Activated CD4-positive, alpha-beta T cell treated with anti-CD3 and anti-CD28 coated beads for 48 hours (primary cell): ENCODE data around the gene PICK1.
A peak's percentile ranks its signal among the peaks of the same experiment; 100 is the strongest.

Experiments used
- DNase-seq: peaks from one replicate; pipeline ENCODE4 v3.0.0-alpha.2; 2020

Gene PICK1

DNA sequence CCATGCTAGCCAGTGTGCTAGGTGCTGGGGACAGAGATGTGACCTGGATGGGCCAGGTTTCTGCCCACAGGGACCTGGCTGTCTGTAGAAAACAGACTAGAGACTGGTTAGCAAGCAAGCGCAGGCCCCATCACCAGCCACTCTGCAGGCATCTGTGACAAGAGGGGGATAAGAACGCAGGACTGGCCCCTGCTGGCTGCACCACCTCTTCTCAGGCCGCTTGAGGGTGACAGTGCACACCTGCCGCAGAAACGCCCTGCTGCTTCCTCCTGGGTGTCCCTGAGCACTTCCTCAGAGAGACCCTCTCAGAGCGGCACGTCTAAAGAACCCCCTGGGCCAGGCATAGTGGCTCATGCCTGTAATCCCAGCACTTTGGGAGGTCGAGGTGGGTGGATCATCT lies 5.9 kb upstream of the PICK1 start:
- DNase-seq: no peak

- DNase-seq: peak; percentile 83
Observed at GRCh38 chr22:38051900-38052862, 5.0 kb upstream of the PICK1 start.

DNA sequence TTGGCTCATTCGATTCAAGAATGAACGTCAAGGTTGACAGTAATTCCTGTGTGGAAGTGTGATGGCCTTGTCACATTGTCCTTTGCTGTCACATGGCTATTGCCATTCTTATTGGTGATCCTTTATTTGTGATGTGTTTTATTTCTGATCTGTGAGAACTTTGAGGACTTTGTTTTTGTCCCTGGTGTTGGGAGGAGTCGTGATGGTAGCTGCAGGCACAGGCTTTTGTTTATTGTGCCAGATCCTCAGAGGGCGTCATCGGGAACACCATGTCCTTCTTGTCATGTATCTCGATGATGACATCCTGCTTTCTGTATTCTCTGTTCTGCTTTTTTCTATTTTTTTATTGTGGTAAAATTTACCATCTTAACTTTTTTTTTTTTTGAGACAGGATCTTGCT lies 5.6 kb downstream of the PICK1 start:
- DNase-seq: no peak

DNA sequence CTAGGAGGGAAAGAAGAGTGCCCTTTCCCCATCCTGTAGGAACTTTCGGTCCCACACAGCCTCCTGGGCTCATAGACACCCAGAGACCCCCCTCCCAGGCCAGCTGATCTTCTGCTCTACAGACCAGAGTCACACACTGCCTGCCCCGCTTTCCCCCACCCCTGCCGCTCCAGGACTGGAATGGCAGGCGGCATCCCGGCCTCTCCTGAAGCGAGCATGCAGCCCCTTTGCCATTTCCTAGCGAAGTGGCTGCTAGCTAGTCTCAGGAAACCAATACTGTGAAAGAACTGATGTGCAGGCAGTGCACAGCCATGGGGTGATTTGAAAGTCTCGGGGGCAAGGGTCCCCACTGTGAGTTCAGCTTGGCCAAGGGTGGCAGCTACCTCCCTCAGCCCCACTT lies 8.3 kb downstream of the PICK1 start:
- DNase-seq: no peak

- no peak for DNase-seq
Observed at GRCh38 chr22:38066381-38067027, 9.3 kb downstream of the PICK1 start.

DNA sequence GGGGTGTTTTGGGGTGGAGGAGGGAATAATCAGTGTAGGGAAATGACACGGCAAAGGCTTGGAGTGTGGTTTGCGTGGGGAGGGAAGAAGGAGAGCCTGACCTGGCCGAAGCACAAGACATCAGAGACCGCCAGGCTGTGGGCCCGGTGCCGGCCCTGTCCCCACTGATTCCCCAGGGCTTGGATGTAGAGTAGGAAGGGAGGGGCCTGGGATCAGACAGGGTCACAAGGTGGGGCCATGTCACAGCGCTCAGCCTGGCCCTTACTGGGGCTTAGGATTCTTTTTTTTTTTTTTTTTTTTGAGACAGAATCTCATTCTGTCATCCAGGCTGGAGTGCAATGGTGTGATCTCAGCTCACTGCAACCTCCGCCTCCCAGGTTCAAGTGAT lies 9.8 kb downstream of the PICK1 start:
- no peak for DNase-seq

- no peak for DNase-seq
Observed at GRCh38 chr22:38067761-38068360, 10.7 kb downstream of the PICK1 start.

DNA sequence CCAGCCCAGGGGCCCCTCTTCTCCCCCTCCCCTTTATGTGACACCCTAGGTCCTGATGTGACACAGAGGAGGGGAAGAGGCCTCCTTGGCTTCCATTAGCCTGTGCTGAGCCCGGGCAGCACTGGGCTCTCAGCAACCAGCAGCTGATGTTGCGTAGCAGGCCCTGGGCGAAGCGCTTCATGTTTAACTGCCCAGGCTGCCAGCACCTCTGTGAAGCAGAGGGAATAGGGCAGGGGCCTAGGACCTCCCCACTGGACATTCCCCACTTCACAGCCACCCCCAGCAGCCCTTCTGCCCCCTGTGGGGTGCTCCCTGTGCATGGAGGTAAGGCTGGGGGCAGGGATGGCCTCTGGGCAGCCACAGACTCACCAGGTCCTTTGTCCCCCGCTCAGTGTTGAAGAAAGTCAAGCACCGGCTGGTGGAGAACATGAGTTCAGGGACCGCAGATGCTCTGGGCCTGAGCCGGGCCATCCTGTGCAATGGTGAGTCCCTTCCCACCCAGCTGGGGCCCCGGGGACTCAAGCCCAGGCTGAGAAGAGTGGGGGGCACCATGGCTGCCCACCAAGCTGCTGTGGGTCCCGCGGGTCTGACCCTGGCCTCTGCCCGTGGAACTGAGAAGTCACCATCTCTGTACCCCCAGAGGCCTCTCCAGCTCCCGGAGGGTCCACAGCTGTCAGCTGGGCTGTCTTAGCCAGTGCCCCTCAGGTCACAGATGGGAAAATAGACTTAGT lies 11.6 kb downstream of the PICK1 start:
- no peak for DNase-seq

DNA sequence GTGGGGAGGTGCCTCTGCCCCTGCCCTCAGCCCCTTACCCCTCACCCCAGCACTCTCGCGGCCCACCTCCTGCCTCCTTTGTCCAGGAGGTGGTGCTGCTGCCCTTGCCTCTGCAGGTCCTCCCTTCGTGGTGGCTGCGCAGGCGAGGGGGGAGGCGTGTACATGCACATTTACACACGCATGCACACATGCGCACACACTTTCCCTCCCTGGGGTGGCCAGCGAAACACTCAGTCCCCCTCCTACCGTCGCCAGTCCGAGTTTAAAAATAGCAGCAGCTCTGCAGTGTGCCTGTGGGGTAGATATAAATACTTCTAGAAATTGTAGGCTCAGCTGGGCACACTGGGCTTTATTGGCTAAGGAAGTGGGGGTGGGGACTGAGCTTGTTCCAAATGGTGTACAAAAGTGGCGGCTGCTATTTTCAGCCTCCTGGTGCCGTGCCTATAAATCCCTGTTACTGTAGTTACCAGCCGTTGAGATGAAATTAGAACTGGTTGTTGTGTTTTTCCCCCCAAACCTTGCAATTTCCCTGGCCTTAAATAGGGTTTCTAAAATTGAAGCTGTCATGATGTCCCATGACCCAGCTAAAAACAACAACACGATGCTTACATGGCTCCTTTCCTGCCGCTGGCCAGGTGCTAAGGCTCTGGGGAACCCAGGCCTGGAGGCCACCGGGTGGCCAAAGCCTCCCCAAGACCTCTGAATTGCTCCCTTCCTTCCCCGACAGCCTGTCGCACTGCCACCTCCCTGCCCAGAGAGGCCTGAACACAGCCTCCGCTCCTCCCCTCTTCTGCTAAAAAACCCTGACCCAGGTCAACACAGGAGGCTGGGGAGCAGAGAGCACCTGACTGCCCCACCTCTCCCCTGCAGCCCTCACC lies 12.4 kb downstream of the PICK1 start:
- no peak for DNase-seq

- no peak for DNase-seq
Observed at GRCh38 chr22:38070250-38070921, 13.2 kb downstream of the PICK1 start.

DNA sequence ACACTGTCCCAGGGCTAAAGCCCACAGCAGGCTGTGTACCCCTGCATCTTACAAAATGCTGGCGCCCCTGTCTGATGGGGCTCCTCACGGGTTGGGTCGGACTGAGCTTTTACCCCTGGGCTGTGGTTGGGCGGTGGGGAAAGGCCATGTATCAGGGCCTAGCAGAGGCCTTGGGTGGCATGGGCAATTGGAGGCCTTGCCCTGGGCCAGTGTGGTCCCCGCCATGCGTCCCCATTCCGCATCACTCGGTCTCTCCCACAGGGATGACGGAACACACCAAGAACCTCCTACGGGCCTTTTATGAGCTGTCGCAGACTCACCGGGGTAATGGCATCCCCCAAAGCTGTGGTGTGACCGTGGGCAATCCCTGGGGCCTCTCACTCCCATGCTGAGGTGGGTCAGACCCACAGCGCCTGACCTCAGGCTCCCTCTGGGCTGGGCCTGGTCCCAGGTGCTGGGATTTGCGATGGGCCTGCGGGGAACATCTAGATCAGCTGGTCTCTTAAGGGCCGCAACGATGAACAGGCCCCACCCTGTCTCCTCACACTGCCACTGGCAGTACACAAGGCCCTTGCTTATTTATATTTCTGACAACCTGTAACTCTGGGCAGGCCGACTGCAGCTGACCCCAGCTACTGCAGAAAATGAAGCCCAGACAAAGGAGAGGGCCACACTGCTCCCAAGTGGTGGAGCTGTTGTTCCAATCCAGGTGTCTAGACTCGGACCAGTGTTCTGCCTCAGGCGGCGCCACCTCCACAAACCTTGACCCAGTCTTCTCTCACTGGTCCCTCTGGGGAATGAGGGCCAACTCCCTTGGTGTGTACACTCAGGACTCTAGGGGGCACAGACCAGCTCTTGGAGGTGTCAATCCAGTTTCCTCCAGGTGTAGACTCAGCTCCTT lies 14.5 kb downstream of the PICK1 start:
- DNase-seq: no peak

- DNase-seq: no peak
Observed at GRCh38 chr22:38072322-38073149, 15.3 kb downstream of the PICK1 start.

DNA sequence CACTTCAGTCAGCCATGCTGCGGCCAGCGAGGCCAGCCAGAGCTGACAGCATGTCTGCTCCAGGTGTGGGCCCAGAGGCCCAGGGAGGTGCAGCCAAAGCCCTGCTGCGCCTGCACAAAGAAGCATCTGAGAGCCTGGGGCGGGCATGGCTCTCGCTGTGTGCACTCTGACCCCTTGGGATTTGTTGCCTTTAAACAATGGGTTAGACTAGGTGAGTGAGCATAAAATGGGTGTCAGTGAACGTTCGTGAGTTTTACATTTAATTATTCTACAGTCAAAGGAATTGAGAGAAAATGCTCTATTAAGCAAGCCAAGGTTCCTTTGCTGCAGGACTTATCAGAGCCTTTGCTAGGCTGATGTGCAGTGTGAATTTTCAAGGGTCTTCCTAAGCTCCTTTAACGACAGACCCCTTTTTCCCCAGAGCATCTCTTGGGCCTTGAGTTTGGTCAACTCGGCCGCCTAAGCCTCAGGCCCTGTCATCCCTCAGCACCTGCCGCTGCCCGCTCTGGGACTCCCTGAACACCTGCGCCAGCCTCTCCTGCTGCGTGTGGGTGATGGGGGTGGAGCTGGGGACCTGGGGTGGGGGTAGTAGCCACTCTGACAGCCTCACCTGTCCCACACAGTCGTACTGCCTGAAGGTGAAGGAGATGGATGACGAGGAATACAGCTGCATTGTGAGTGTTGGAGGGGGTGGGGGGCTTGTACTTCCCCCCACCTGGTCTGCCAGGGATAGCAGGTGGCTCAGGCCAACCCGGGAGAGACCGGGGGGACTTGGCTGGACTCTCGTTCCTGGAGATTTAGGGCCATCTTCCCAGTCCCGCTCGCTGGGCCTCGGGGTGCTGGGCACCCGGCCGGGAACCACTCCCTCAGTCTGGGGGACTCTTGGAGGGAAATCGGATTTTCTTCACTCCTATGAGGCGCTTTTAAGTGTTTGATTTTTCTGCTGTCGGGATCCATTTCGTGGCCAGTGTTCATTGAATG lies 16.2 kb downstream of the PICK1 start:
- no peak for DNase-seq

DNA sequence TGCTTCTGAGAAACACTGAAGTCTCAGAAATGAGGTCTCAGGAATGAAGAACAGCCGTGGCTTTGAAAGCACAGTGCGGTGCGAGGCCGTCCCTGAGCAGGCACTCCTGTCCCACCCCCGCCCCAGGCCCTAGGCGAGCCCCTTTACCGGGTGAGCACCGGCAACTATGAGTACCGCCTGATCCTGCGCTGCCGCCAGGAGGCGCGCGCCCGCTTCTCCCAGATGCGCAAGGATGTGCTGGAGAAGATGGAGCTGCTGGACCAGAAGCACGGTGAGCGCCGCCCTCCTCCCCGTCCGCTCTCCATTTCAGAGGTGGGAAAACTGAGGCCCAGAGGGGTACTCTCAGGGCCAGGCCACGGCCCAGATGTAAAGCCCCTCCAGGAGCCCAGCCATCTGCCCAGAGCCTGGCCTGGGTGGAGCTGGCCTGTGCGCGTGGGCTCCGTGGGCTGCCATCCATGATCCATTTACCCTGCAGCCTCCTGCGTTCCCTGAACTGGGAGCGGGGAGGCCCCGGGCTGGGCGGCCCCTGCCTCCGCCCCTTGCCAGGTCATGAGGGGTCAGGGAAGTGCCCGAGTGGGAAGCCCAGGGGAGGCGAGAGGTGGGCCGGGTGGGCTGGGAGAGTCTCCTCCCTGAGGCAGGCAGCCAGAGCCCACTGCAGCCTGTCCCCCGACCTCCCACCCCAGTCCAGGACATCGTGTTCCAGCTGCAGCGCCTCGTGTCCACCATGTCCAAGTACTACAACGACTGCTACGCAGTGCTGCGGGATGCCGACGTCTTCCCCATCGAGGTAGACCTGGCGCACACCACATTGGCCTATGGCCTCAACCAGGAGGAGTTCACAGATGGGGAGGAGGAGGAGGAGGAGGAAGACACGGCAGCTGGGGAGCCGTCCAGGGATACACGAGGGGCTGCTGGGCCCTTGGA lies 17.2 kb downstream of the PICK1 start:
- no peak for DNase-seq

DNA sequence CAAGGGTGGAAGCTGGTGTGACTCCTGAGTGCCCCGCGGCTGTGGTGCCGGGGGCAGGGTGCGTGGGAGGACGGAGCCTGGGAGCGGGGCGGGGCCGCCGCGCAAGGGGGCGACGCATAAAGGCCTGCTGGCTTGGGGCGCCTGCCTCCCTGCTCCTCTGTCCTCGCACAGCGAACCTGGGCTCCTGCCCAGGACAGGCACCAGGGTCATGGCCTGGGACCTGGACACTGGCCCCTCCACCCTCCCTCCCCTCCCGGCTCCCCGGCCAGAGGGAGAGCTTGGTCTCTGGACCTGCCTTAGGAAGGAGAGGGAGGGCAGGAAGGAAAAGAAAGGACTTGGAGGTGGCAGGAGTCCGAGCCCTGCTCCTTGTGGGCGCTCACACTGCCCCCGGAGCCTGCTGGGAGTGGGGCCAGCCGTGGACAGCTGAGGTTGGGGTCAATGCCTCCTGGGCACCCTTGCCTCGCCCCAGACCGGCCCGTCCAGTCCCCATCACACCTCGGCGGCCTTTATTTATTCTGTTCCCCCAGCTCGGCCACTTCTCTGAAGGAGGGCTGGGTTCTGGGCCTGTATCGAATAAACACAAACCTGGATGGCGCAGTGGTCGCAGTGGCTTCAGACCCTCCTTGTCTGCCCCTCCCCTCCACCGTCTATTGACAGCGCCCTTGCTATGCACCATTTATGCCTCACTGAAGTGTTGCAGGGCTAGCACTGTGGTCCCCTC lies 18.1 kb downstream of the PICK1 start:
- no peak for DNase-seq

DNA sequence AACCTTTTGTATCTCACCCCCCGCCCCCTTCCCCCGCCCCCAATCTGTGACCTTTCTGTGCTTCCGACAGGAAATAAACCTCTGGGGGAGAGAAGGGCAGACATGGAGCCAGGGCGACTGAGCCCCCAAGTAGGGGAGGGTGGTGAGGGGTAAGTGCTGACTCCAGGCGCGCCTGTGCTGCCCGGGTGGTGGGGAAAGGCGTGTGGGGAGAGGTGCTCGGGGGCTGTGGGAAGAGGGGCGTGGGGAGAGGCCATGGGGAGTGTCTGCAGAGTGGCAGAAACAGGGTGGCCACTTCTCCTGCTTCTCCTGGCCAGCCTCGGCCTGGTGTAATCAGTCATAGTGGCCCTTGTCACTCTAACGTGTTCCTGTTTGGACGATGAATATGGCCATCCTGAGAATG lies 18.8 kb downstream of the PICK1 start:
- no peak for DNase-seq
